ENCODE data around the gene DENND1B. TPM values are rescaled to one million over a fixed set of nuclear protein-coding genes. Genes with fewer than 3 reads are reported as not detected.
A peak's percentile ranks its signal among the peaks of the same experiment; 100 is the strongest.

The DENND1B gene
- total and polyA plus RNA-seq, 5 donors from 2014 or later = 13.8 to 45.5 (median 18.1) TPM

DNA sequence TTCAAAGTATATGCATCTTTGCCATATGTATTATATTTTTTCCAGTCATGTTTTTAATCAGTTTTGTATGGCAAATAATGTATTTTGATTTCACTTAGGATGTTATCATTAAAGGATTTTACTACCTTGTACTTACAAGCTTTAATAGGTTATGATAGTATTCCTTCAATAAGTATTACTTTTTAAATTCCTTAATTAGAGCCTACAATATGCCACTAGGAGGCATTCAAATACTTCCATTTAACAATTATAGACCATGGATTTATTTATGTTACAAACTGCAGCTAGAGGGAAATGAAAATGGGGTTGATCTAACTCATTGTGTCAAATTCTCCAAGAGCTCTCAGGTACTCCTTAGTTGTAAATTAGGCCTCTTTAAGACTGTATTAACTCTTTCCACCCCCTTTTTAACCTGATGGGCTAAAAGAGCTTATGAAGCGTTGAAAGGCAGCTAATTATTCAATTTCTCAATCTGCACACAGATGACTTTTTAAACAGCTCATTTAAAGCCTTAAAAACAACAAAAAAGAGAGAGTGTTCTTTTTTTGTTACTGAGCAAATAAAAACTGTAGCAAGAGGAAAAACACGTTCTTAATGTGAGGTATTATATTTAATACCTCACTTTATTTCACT is 156.2 kb downstream of the DENND1B start:
- Mint-ChIP-seq H3K27me3 (no peaks in the 10 kb centered on the region), H3K9me3 (no peaks in the 10 kb centered on the region), H3K4me3 (no peak overlapping the region), H3K4me1 (peaks cover 4 to 17% (median 11%) of the 10 kb centered on the region in 4 donors), H3K36me3 (peaks cover 19% of the 10 kb centered on the region), H3K27ac (no peak overlapping the region)
- Histone ChIP-seq H3K4me3 (ENCODE audit: low read depth, low read length) (no peak overlapping the region), H3K27me3 (ENCODE audit: control insufficient read depth, insufficient read depth, low read length) (no peaks in the 10 kb centered on the region), H3K27ac (ENCODE audit: insufficient read depth, low read length, poor library complexity, severe bottlenecking) (no peak overlapping the region), H3K9me3 (ENCODE audit: control insufficient read depth in 2 of 2, low read length in 2 of 2) (no peaks in the 10 kb centered on the region), H3K36me3 (ENCODE audit: control insufficient read depth, insufficient read depth, low read length) (peaks cover 12% of the 10 kb centered on the region), H3K4me1 (ENCODE audit: control insufficient read depth, insufficient read depth, low read length, poor library complexity, severe bottlenecking) (no peaks in the 10 kb centered on the region)
- DNase-seq (peak in 2 of 3 donors; percentile 5 to 11), ATAC-seq (ENCODE audit: low read depth in 2 of 2) (no peak)

GRCh38 chr1:197618061-197618460 is 157.2 kb downstream of the DENND1B start:
- DNase-seq (no peak), ATAC-seq (ENCODE audit: low read depth in 2 of 2) (no peak)
- Histone ChIP-seq H3K27ac (ENCODE audit: insufficient read depth, low read length, poor library complexity, severe bottlenecking) (no peak overlapping the region), H3K36me3 (ENCODE audit: control insufficient read depth, insufficient read depth, low read length) (peaks cover 12% of the 10 kb centered on the region), H3K9me3 (ENCODE audit: control insufficient read depth in 2 of 2, low read length in 2 of 2) (no peaks in the 10 kb centered on the region), H3K4me1 (ENCODE audit: control insufficient read depth, insufficient read depth, low read length, poor library complexity, severe bottlenecking) (no peaks in the 10 kb centered on the region), H3K4me3 (ENCODE audit: low read depth, low read length) (no peak overlapping the region), H3K27me3 (ENCODE audit: control insufficient read depth, insufficient read depth, low read length) (no peaks in the 10 kb centered on the region)
- Mint-ChIP-seq H3K4me3 (no peak overlapping the region), H3K27me3 (no peaks in the 10 kb centered on the region), H3K9me3 (no peaks in the 10 kb centered on the region), H3K27ac (no peak overlapping the region), H3K36me3 (peaks cover 19% of the 10 kb centered on the region), H3K4me1 (peaks cover 3 to 23% (median 11%) of the 10 kb centered on the region in 4 donors)

DNA sequence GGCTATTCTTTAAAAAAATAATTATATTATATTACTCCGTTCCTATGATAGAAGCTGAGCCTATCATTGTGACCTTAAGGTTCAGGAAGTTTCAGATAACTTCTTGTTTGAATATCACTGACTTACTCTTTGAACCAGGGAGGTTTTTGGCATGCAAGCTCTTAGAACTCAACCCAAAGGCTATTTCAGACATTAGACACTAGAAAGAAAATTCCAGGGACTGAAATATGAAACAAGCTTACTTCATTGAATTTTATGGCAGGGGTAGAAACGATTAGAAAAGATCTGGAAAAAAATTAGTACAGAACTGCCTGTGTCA is 159.6 kb downstream of the DENND1B start:
- Mint-ChIP-seq H3K27ac (no peak overlapping the region), H3K4me3 (no peak overlapping the region), H3K4me1 (peaks cover 0 to 15% (median 9%) of the 10 kb centered on the region in 4 donors), H3K27me3 (no peaks in the 10 kb centered on the region), H3K9me3 (no peaks in the 10 kb centered on the region), H3K36me3 (peaks cover 19% of the 10 kb centered on the region)
- Histone ChIP-seq H3K36me3 (ENCODE audit: control insufficient read depth, insufficient read depth, low read length) (peaks cover 12% of the 10 kb centered on the region), H3K27ac (ENCODE audit: insufficient read depth, low read length, poor library complexity, severe bottlenecking) (no peak overlapping the region), H3K4me3 (ENCODE audit: low read depth, low read length) (no peak overlapping the region), H3K9me3 (ENCODE audit: control insufficient read depth in 2 of 2, low read length in 2 of 2) (no peaks in the 10 kb centered on the region), H3K4me1 (ENCODE audit: control insufficient read depth, insufficient read depth, low read length, poor library complexity, severe bottlenecking) (no peaks in the 10 kb centered on the region), H3K27me3 (ENCODE audit: control insufficient read depth, insufficient read depth, low read length) (no peaks in the 10 kb centered on the region)
- ATAC-seq (ENCODE audit: low read depth in 2 of 2) = no peak
- no peak for DNase-seq

DNA sequence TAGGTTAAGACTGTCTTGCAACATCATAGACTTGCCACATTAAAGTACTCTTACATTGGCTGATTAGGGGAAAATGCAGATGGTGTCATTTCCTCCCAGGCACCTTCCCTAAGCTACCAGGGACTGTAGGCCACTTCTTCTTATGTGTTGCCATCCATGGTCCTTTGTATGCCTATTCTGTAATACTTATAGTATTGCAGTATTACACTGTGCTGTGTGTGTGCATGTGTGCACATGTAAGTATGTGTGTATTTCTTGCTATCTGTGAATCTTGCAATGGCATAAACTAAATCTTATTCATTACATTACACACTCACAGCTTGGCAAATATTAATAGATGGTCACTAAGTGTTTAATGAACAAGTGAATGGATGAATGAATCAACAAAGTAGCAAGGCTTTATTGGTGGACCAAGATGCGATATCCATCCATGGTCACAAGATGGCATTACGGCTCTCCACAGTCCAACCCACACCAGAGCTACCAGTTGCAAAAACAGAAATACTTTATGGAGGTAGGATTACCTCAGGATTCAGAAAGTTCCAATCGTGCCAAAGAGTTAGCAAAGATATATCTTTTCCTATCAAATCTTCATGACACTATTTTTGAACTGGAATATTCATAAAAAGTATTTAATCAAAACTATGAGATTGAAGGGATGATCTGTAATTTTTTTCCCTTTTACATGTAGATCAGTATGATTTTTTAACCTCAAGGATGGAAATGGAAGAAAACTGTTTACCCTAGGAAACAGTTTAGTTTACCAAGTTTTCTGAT is 160.2 kb downstream of the DENND1B start:
- H3K4me1 ChIP-seq (ENCODE audit: control insufficient read depth, insufficient read depth, low read length, poor library complexity, severe bottlenecking) = no peaks in the 10 kb centered on the region
- no peak overlapping the region for H3K4me3 Mint-ChIP-seq
- DNase-seq (peak in 2 of 3 donors; percentile 19 to 54), ATAC-seq (ENCODE audit: low read depth in 2 of 2) (peak in 1 of 2 donors; percentile 48)
- no peaks in the 10 kb centered on the region for H3K9me3 ChIP-seq (ENCODE audit: control insufficient read depth in 2 of 2, low read length in 2 of 2)
- no peaks in the 10 kb centered on the region for H3K9me3 Mint-ChIP-seq
- peaks cover 0 to 14% (median 7%) of the 10 kb centered on the region in 4 donors for H3K4me1 Mint-ChIP-seq
- H3K27me3 Mint-ChIP-seq = no peaks in the 10 kb centered on the region
- H3K27ac ChIP-seq (ENCODE audit: insufficient read depth, low read length, poor library complexity, severe bottlenecking) = no peak overlapping the region
- H3K27ac Mint-ChIP-seq = no peak overlapping the region
- H3K4me3 ChIP-seq (ENCODE audit: low read depth, low read length) = no peak overlapping the region
- H3K27me3 ChIP-seq (ENCODE audit: control insufficient read depth, insufficient read depth, low read length) = no peaks in the 10 kb centered on the region
- peaks cover 19% of the 10 kb centered on the region for H3K36me3 Mint-ChIP-seq
- H3K36me3 ChIP-seq (ENCODE audit: control insufficient read depth, insufficient read depth, low read length) = peaks cover 12% of the 10 kb centered on the region

GRCh38 chr1:197606168-197606845 is 169.0 kb downstream of the DENND1B start:
- no peak overlapping the region for H3K4me3 ChIP-seq (ENCODE audit: low read depth, low read length)
- H3K9me3 ChIP-seq (ENCODE audit: control insufficient read depth in 2 of 2, low read length in 2 of 2) = no peaks in the 10 kb centered on the region
- Mint-ChIP-seq H3K27ac (no peak overlapping the region), H3K9me3 (no peaks in the 10 kb centered on the region), H3K27me3 (no peaks in the 10 kb centered on the region), H3K36me3 (no peaks in the 10 kb centered on the region), H3K4me1 (peaks cover 0 to 10% (median 1%) of the 10 kb centered on the region in 4 donors), H3K4me3 (no peak overlapping the region)
- ATAC-seq (ENCODE audit: low read depth in 2 of 2) (no peak), DNase-seq (no peak)
- no peaks in the 10 kb centered on the region for H3K4me1 ChIP-seq (ENCODE audit: control insufficient read depth, insufficient read depth, low read length, poor library complexity, severe bottlenecking)
- no peaks in the 10 kb centered on the region for H3K36me3 ChIP-seq (ENCODE audit: control insufficient read depth, insufficient read depth, low read length)
- H3K27ac ChIP-seq (ENCODE audit: insufficient read depth, low read length, poor library complexity, severe bottlenecking) = no peak overlapping the region
- H3K27me3 ChIP-seq (ENCODE audit: control insufficient read depth, insufficient read depth, low read length) = no peaks in the 10 kb centered on the region

DNA sequence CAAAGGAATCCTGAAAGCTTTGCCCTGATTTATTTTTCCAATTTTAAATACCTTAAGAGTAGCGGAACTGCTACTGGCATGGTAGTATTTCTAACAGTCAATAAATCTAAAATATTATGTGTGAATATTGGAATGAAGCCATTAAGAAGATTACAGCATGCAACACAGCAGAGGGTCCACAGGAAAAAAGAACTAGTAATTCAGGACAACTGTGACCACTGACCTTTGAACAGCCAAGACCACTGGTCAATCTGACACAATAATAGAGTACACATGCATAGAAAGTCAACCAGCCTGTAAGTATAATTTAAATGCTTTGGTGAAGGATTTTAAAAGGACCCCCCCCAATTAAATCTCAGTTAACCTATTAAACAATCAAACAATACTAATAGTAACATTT is 171.0 kb downstream of the DENND1B start:
- Mint-ChIP-seq H3K27me3 (no peaks in the 10 kb centered on the region), H3K27ac (no peak overlapping the region), H3K36me3 (no peaks in the 10 kb centered on the region), H3K4me1 (peaks cover 0 to 16% (median 3%) of the 10 kb centered on the region in 4 donors), H3K9me3 (no peaks in the 10 kb centered on the region), H3K4me3 (no peak overlapping the region)
- DNase-seq (no peak), ATAC-seq (ENCODE audit: low read depth in 2 of 2) (no peak)
- Histone ChIP-seq H3K36me3 (ENCODE audit: control insufficient read depth, insufficient read depth, low read length) (peaks cover 4% of the 10 kb centered on the region), H3K4me3 (ENCODE audit: low read depth, low read length) (no peak overlapping the region), H3K4me1 (ENCODE audit: control insufficient read depth, insufficient read depth, low read length, poor library complexity, severe bottlenecking) (no peaks in the 10 kb centered on the region), H3K27ac (ENCODE audit: insufficient read depth, low read length, poor library complexity, severe bottlenecking) (no peak overlapping the region), H3K27me3 (ENCODE audit: control insufficient read depth, insufficient read depth, low read length) (no peaks in the 10 kb centered on the region), H3K9me3 (ENCODE audit: control insufficient read depth in 2 of 2, low read length in 2 of 2) (no peaks in the 10 kb centered on the region)

GRCh38 chr1:197600751-197601150 is 174.5 kb downstream of the DENND1B start:
- ATAC-seq (ENCODE audit: low read depth in 2 of 2) = no peak
- H3K9me3 ChIP-seq (ENCODE audit: control insufficient read depth in 2 of 2, low read length in 2 of 2) = no peaks in the 10 kb centered on the region
- no peaks in the 10 kb centered on the region for H3K27me3 ChIP-seq (ENCODE audit: control insufficient read depth, insufficient read depth, low read length)
- H3K36me3 ChIP-seq (ENCODE audit: control insufficient read depth, insufficient read depth, low read length) = peaks cover 4% of the 10 kb centered on the region
- H3K4me3 ChIP-seq (ENCODE audit: low read depth, low read length) = no peak overlapping the region
- H3K4me1 Mint-ChIP-seq = peaks cover 0 to 21% (median 2%) of the 10 kb centered on the region in 4 donors
- no peak for DNase-seq
- no peaks in the 10 kb centered on the region for H3K4me1 ChIP-seq (ENCODE audit: control insufficient read depth, insufficient read depth, low read length, poor library complexity, severe bottlenecking)
- no peak overlapping the region for H3K27ac Mint-ChIP-seq
- no peaks in the 10 kb centered on the region for H3K27me3 Mint-ChIP-seq
- no peaks in the 10 kb centered on the region for H3K36me3 Mint-ChIP-seq
- no peak overlapping the region for H3K27ac ChIP-seq (ENCODE audit: insufficient read depth, low read length, poor library complexity, severe bottlenecking)
- no peaks in the 10 kb centered on the region for H3K9me3 Mint-ChIP-seq
- no peak overlapping the region for H3K4me3 Mint-ChIP-seq
